ENCODE measurements around the gene CCDC158.

CCDC158 gene

GRCh38 chr4:76354517-76355473, 66.1 kb downstream of the CCDC158 start:
- no peak for DNase-seq (ENCODE audit: extremely low read depth, insufficient read length)
- H3K27me3 ChIP-seq (replicated peaks; ENCODE audit: control insufficient read depth, insufficient read depth, low read length) = no peaks in the 10 kb centered on the region
- no peak for TF ChIP-seq CTCF (IDR thresholded peaks at IDR 0.05; ENCODE audit: insufficient read depth, low read length, poor library complexity, severe bottlenecking)
- no peaks in the 10 kb centered on the region for H3K36me3 ChIP-seq (ENCODE audit: control insufficient read depth, insufficient read depth, low read length)
- no peak overlapping the region for H3K4me3 ChIP-seq (replicated peaks; ENCODE audit: low read depth, low read length)

GRCh38 chr4:76342803-76343202, 78.1 kb downstream of the CCDC158 start:
- no peak for TF ChIP-seq CTCF (IDR thresholded peaks at IDR 0.05; ENCODE audit: insufficient read depth, low read length, poor library complexity, severe bottlenecking)
- no peaks in the 10 kb centered on the region for H3K36me3 ChIP-seq (ENCODE audit: control insufficient read depth, insufficient read depth, low read length)
- no peaks in the 10 kb centered on the region; the same call in 1 of the 2 replicates for H3K27me3 ChIP-seq (replicated peaks; ENCODE audit: control insufficient read depth, insufficient read depth, low read length)
- no peak for DNase-seq (ENCODE audit: extremely low read depth, insufficient read length)
- H3K4me3 ChIP-seq (replicated peaks; ENCODE audit: low read depth, low read length) = no peak overlapping the region

GRCh38 chr4:76342191-76342590, 78.8 kb downstream of the CCDC158 start:
- Histone ChIP-seq H3K27me3 (replicated peaks; ENCODE audit: control insufficient read depth, insufficient read depth, low read length) (no peaks in the 10 kb centered on the region; the same call in 1 of the 2 replicates), H3K36me3 (ENCODE audit: control insufficient read depth, insufficient read depth, low read length) (no peaks in the 10 kb centered on the region), H3K4me3 (replicated peaks; ENCODE audit: low read depth, low read length) (no peak overlapping the region)
- DNase-seq (ENCODE audit: extremely low read depth, insufficient read length) = no peak
- TF ChIP-seq CTCF (IDR thresholded peaks at IDR 0.05; ENCODE audit: insufficient read depth, low read length, poor library complexity, severe bottlenecking) = no peak

- DNase-seq (ENCODE audit: extremely low read depth, insufficient read length) = no peak
- no peak overlapping the region for H3K4me3 ChIP-seq (replicated peaks; ENCODE audit: low read depth, low read length)
- no peak for TF ChIP-seq CTCF (IDR thresholded peaks at IDR 0.05; ENCODE audit: insufficient read depth, low read length, poor library complexity, severe bottlenecking)
Measured at GRCh38 chr4:76341063-76341462, 79.9 kb downstream of the CCDC158 start.

GRCh38 chr4:76339364-76339763, 81.6 kb downstream of the CCDC158 start:
- Histone ChIP-seq H3K36me3 (ENCODE audit: control insufficient read depth, insufficient read depth, low read length) (no peaks in the 10 kb centered on the region), H3K4me3 (replicated peaks; ENCODE audit: low read depth, low read length) (no peak overlapping the region), H3K27me3 (replicated peaks; ENCODE audit: control insufficient read depth, insufficient read depth, low read length) (no peaks in the 10 kb centered on the region; the same call in 1 of the 2 replicates)
- DNase-seq (ENCODE audit: extremely low read depth, insufficient read length) = no peak
- TF ChIP-seq CTCF (IDR thresholded peaks at IDR 0.05; ENCODE audit: insufficient read depth, low read length, poor library complexity, severe bottlenecking) = no peak

More at GRCh38 chr4:76341063-76341462, 79.9 kb downstream of the CCDC158 start:
- Histone ChIP-seq H3K36me3 (ENCODE audit: control insufficient read depth, insufficient read depth, low read length) (no peaks in the 10 kb centered on the region), H3K27me3 (replicated peaks; ENCODE audit: control insufficient read depth, insufficient read depth, low read length) (no peaks in the 10 kb centered on the region; the same call in 1 of the 2 replicates)
